Measurements from ENCODE around the gene DYRK1A.

Gene DYRK1A

GRCh38 chr21:37413553-37414291 is 47.1 kb downstream of the DYRK1A start:
- no peak for TF ChIP-seq CTCF (conservative IDR thresholded peaks at IDR 0.05)
- no peak overlapping the region for H3K27ac ChIP-seq

GRCh38 chr21:37414292-37415253 is 48.0 kb downstream of the DYRK1A start:
- H3K27ac ChIP-seq: no peak overlapping the region
- TF ChIP-seq CTCF (conservative IDR thresholded peaks at IDR 0.05): no peak

- no peak for TF ChIP-seq CTCF (conservative IDR thresholded peaks at IDR 0.05)
- no peak overlapping the region for H3K27ac ChIP-seq
Observed at GRCh38 chr21:37415939-37416338, 49.4 kb downstream of the DYRK1A start.

DNA sequence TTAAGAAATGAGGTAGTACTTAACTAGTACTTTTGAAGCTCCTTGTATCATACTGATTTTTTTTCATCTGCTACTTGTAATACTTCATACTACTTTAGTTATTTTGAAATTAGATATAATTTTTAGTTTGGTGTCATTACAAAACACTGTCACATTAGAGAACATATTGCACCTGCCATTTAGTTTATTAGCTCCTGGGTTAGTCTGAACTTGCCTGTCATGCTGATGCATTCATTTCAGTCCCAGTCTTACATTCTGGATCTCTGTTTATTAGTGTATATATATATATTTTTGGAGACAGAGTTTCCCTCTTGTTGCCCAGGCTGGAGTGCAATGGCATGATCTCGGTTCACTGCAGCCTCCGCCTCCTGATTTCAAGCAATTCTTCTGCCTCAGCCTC is 50.3 kb downstream of the DYRK1A start:
- no peak overlapping the region for H3K27ac ChIP-seq
- TF ChIP-seq CTCF (conservative IDR thresholded peaks at IDR 0.05): no peak

DNA sequence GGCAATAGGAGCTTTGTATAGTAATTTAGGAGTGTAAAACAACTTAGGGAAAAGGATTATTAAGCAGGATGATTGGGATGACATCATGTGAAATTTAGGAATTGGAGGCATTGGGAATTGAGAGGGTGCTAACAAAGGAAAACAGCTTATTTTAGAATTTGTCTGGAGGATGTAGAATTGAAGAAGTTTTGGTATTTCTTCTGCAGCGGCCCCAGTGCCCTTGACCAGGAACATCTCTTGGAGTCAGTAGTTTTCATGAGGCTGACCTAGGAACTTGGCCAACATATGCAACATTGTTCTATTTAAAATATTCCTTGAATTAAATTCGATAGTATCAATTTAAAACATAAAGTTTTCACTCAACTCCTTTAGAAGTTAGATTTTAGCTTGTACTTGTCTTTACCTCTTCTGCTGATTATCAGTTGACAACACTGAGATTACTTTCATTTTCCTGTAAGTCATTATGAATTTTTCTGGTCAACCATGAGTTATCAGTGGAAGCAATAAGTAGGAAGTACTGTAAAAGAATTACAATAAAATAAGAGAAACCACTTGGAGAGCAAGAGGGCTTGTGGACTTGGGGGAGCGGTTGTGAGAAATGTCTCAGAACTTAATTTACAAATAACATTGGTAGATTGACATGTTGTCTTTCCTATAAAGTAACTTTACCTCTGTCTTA is 52.8 kb downstream of the DYRK1A start:
- H3K27ac ChIP-seq: no peak overlapping the region
- no peak for TF ChIP-seq CTCF (conservative IDR thresholded peaks at IDR 0.05)

GRCh38 chr21:37421306-37421705 is 54.7 kb downstream of the DYRK1A start:
- H3K27ac ChIP-seq: no peak overlapping the region
- no peak for TF ChIP-seq CTCF (conservative IDR thresholded peaks at IDR 0.05)

GRCh38 chr21:37422382-37422781 is 55.8 kb downstream of the DYRK1A start:
- no peak overlapping the region for H3K27ac ChIP-seq
- no peak for TF ChIP-seq CTCF (conservative IDR thresholded peaks at IDR 0.05)

Data from VCaP (cell line).